Pancreas (tissue), 10 donors: ENCODE measurements around the gene CBFA2T3. TPM values are rescaled to one million over a fixed set of nuclear protein-coding genes. Genes with fewer than 3 reads are reported as not detected.

Experiments
- ATAC-seq, 4 donors: fragments of 200-7000 bp; cut with Tn5 transposase; one replicate each; pipeline versions ENCODE4 v1.8.0 to v1.9.1; 2020; ENCODE audit warnings: mild to moderate bottlenecking in 4 of 4, moderate library complexity in 4 of 4
- DNase-seq, 6 donors: peaks; one replicate each; pipeline ENCODE4 v3.0.0-alpha.2; 2020
- FAIRE-seq: peaks from 2 replicates; lab custom pipeline; 2012; peaks lifted over from hg19 to GRCh38; lab: Jason Lieb, UNC
- H3K27ac ChIP-seq, 4 donors: fragments of 200-600 bp; sonication (generic); 1 replicate in 3 of 4; 2 replicates in 1 of 4; pipeline versions ENCODE4 v1.5.0 to v1.8.0; 2020
- H3K27me3 ChIP-seq, 4 donors: fragments of 200-600 bp; one replicate each; pipeline ENCODE4 v1.8.0; 2021
- H3K36me3 ChIP-seq, 3 donors: fragments of 200-600 bp; sonication (generic) in 1 of 3; one replicate each; pipeline versions ENCODE4 v1.5.0 to v1.8.0; 2020 to 2021
- H3K4me1 ChIP-seq, 3 donors: fragments of 200-600 bp; one replicate each; pipeline ENCODE4 v1.8.0; 2021
- H3K4me3 ChIP-seq, 4 donors: fragments of 200-600 bp; sonication (generic) in 2 of 4; one replicate each; pipeline versions ENCODE4 v1.5.0 to v1.8.0; 2020 to 2021
- H3K9me3 ChIP-seq, 4 donors: fragments of 200-600 bp; one replicate each; pipeline ENCODE4 v1.8.0; 2021
- CTCF ChIP-seq, 4 donors: fragments of 200-600 bp; sonication (generic) in 3 of 4; IDR thresholded peaks; one replicate each; pipeline versions ENCODE4 v1.5.0 to v1.8.0; 2021; ENCODE audit warnings: antibody characterized with exemption in 4 of 4
- WGBS, 2 donors: extraction: QIAGEN DNeasy Blood & Tissue Kit; methylation state at CpG; one replicate each; pipeline ENCODE4 v1.1.7; 2013; 5-methylcytosine and 5-hydroxymethylcytosine counted together
- intact Hi-C, 3 donors: fragments of 100-400 bp; cut with DNase I; formaldehyde crosslinking; loops; one replicate each; pipeline versions ENCODE4 v1.11.1 to v1.14.2; 2022
- polyA plus RNA-seq, 2 donors: library from polyadenylated mRNA; stranded (reverse); fragments of 200-250 nt; gene quantifications; one replicate each; pipeline ENCODE4 v1.2.3, GENCODE V29; 2013
- total RNA-seq, 6 donors: library from RNA; stranded (reverse); fragmentation: NEBNext Ultra II Directional in 4 of 6; extraction: Animal tissue kit (Norgen Biotek cat#: 25700) in 4 of 6; gene quantifications; one replicate each; pipeline versions ENCODE4 v1.2.1 to v1.2.4, GENCODE V29; 2021 to 2023
- donor health status: healthy with polysubstance abuse.
- donor health status: DM: no; HTN: no; CAD: no; lungs with moderate emphysema.
- donor health status: DM: no; HTN: no; CAD: no.
- donor health status: control.
- donor health status: control.
- donor health status: Bipolar disorder and iron deficiency.
- donor health status: DM: yes; HTN: yes; CAD: no.
- donor health status: DM: no; HTN: no; CAD: no.
- donor health status: DM: no; HTN: no; CAD: no.
- donor health status: DM: yes; HTN: yes; CAD: no.

Gene CBFA2T3
- total and polyA plus RNA-seq, 8 donors = 8.7 to 27.0 (median 21.9) TPM

DNA sequence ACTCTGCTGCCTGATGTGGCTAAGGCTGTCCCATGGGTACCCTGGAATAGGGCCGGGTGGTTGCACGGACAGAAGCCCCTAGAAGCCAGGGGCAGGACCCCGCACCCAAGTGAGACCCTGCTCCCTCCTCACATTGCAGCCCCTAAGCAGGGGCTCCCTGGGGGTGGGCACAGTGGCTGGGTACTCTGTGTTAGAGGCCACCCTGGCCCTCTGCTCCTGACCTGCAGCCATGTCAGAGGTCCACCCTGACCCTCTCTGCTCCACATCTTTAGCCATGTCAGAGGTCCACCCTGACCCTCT, 2.1 kb downstream of the CBFA2T3 start:
- no peak for ATAC-seq
- intact Hi-C loops = no loop called here

DNA sequence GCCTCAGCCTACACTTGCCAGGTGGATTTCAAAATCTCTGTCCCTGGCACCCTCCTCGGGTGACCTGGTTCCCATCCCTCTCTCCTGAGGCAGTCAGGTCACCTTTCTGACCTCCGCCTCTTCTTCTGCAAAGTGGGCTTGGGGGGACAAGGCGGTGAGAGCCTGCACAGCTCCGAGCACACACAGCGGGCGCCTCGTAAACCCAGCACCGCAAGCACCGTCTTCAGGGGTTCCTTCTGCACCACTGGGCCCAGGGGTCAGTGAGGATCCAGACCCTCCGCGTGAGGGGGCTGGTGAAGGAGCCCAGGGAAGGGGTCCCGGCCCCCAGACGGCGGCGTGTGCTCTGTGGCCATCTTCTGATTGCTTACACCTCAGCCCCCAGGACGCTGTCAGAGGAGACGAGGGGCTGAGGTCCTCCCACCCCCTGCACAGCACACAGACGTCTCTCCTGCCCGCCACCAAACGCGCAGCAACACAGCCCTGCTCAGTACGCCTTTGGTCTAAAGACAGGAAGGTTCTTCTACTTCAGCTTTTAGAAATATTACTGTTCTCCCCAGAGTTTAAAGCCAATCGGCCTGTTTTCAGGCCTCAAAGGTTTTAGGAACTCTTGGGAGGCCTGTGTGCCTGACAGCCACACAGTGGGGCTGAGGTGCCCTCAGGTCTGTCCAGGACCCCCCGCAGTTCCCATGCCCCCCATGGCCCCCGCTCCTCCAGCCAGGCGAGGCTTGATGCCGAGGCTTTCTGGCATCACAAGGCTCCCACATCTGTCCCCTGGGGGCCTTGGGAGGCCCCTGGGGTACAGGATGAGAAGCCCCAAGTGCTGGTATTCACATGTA, 2.7 kb downstream of the CBFA2T3 start:
- H3K36me3 ChIP-seq = no peaks in the 10 kb centered on the region
- WGBS, 2 donors = 60 to 72% methylated on average over 27 of the region's 27 CpGs
- no peaks in the 10 kb centered on the region for H3K4me1 ChIP-seq
- peak in 1 of 6 donors; percentile 26 for DNase-seq
- H3K4me3 ChIP-seq = no peak overlapping the region
- TF ChIP-seq CTCF (IDR thresholded peaks at IDR 0.05) = no peak
- no peak for FAIRE-seq
- no peaks in the 10 kb centered on the region for H3K9me3 ChIP-seq
- intact Hi-C loops = no loop called here
- H3K27me3 ChIP-seq = no peaks in the 10 kb centered on the region
- no peak overlapping the region for H3K27ac ChIP-seq
- ATAC-seq = no peak

More for the DNA sequence above, 2.1 kb downstream of the CBFA2T3 start:
- Histone ChIP-seq H3K9me3 (no peaks in the 10 kb centered on the region), H3K27ac (no peak overlapping the region), H3K4me1 (no peaks in the 10 kb centered on the region), H3K36me3 (no peaks in the 10 kb centered on the region), H3K4me3 (no peak overlapping the region), H3K27me3 (no peaks in the 10 kb centered on the region)
- DNase-seq (peak in 1 of 6 donors; percentile 39), FAIRE-seq (no peak)
- no peak for TF ChIP-seq CTCF (IDR thresholded peaks at IDR 0.05)
- 52 to 78% methylated on average over 3 of the region's 3 CpGs for WGBS, 2 donors

- intact Hi-C loops = no loop called here
- FAIRE-seq (no peak), ATAC-seq (no peak), DNase-seq (peak in 1 of 6 donors; percentile 46)
- no peak overlapping the region for H3K4me3 ChIP-seq
- peaks cover 0 to 3% (median 0%) of the 10 kb centered on the region in 4 donors for H3K27me3 ChIP-seq
- no peaks in the 10 kb centered on the region for H3K36me3 ChIP-seq
- TF ChIP-seq CTCF (IDR thresholded peaks at IDR 0.05) = no peak
- H3K9me3 ChIP-seq = no peaks in the 10 kb centered on the region
- 58 to 78% methylated on average over 19 of the region's 19 CpGs for WGBS, 2 donors
- no peak overlapping the region for H3K27ac ChIP-seq
- no peaks in the 10 kb centered on the region for H3K4me1 ChIP-seq
These were observed 3.5 kb downstream of the CBFA2T3 start for GRCh38 chr16:88973415-88974050.

DNA sequence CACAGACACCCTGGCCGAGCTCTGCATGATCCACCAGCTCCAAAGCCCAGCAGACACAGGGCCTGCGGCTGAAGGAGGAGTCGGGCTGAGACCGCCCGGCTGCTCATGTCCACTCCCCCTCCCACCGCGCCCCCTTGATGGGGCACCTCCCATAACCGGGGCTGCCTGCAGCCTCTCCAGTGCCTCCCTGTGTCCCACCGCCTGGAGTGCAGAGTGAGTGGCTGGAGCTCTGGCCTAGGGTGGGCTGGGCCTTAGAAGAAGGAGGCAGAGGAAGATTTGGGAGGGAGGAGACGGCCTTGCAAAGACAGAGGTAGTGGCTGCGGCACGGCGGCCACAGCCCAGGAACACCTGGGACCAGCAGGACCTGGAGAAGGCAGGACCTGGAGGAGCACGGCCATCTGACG, 4.0 kb downstream of the CBFA2T3 start:
- Histone ChIP-seq H3K9me3 (no peaks in the 10 kb centered on the region), H3K36me3 (no peaks in the 10 kb centered on the region), H3K4me1 (no peaks in the 10 kb centered on the region), H3K27me3 (peaks cover 0 to 3% (median 0%) of the 10 kb centered on the region in 4 donors), H3K4me3 (no peak overlapping the region), H3K27ac (no peak overlapping the region)
- peak in 1 of 6 donors; percentile 62 for DNase-seq
- no peak for FAIRE-seq
- TF ChIP-seq CTCF (IDR thresholded peaks at IDR 0.05) = no peak
- WGBS, 2 donors = 29 to 31% methylated on average over 15 of the region's 15 CpGs
- intact Hi-C loops = no loop called here
- ATAC-seq = no peak

- no peak overlapping the region for H3K27ac ChIP-seq
- no peak overlapping the region for H3K4me3 ChIP-seq
- intact Hi-C loops = no loop called here
- no peaks in the 10 kb centered on the region for H3K36me3 ChIP-seq
- no peak for TF ChIP-seq CTCF (IDR thresholded peaks at IDR 0.05)
- H3K27me3 ChIP-seq = peaks cover 0 to 3% (median 0%) of the 10 kb centered on the region in 4 donors
- H3K4me1 ChIP-seq = no peaks in the 10 kb centered on the region
- ATAC-seq = no peak
- FAIRE-seq = no peak
- H3K9me3 ChIP-seq = no peaks in the 10 kb centered on the region
- peak in 1 of 6 donors; percentile 42 for DNase-seq
- WGBS, 2 donors = 21 to 31% methylated on average over 6 of the region's 6 CpGs
These were observed 4.7 kb downstream of the CBFA2T3 start for GRCh38 chr16:88972349-88972748.
